Measurements from ENCODE around the gene SFN. TPM values are rescaled to one million over a fixed set of nuclear protein-coding genes. Genes with fewer than 3 reads are reported as not detected.
A peak's percentile ranks its signal among the peaks of the same experiment; 100 is the strongest.
"Not testable (repeated sequence)": the region's sequence is repeated elsewhere in the genome, so short reads cannot be mapped to it uniquely, and the experiment has no call there.

SFN gene
- total and polyA plus RNA-seq, 5 donors from 2014 or later: 1.3 TPM; not detected in 4

GRCh38 chr1:26861889-26862378, 1.0 kb upstream of the SFN start:
- no peak for DNase-seq
- Histone ChIP-seq H3K27ac (ENCODE audit: insufficient read depth, low read length, poor library complexity, severe bottlenecking) (no peak overlapping the region), H3K27me3 (ENCODE audit: control insufficient read depth, insufficient read depth, low read length) (no peaks in the 10 kb centered on the region), H3K4me1 (ENCODE audit: control insufficient read depth, insufficient read depth, low read length, poor library complexity, severe bottlenecking) (peaks cover 21% of the 10 kb centered on the region), H3K36me3 (ENCODE audit: control insufficient read depth, insufficient read depth, low read length) (peaks cover 5% of the 10 kb centered on the region), H3K9me3 (ENCODE audit: control insufficient read depth in 2 of 2, low read length in 2 of 2) (no peaks in the 10 kb centered on the region), H3K4me3 (ENCODE audit: low read depth, low read length) (no peak overlapping the region)
- ATAC-seq (ENCODE audit: low read depth in 2 of 2): no peak
- Mint-ChIP-seq H3K4me3 (peak overlapping the region in 3 of 4 donors; percentile 43 to 90 (median 86)), H3K36me3 (no peaks in the 10 kb centered on the region), H3K4me1 (peaks cover 0 to 33% (median 17%) of the 10 kb centered on the region in 4 donors), H3K27me3 (no peaks in the 10 kb centered on the region), H3K9me3 (no peaks in the 10 kb centered on the region), H3K27ac (peak overlapping the region in 1 of 3 donors; percentile 76)

- no peak for ATAC-seq (ENCODE audit: low read depth in 2 of 2)
Measured at GRCh38 chr1:26863685-26864077, 732 bp downstream of the SFN start.

GRCh38 chr1:26864610-26865480, 1.9 kb downstream of the SFN start:
- Histone ChIP-seq H3K9me3 (ENCODE audit: control insufficient read depth in 2 of 2, low read length in 2 of 2) (no peaks in the 10 kb centered on the region), H3K4me3 (ENCODE audit: low read depth, low read length) (peak overlapping the region; percentile 84), H3K27ac (ENCODE audit: insufficient read depth, low read length, poor library complexity, severe bottlenecking) (peak overlapping the region; percentile 86), H3K4me1 (ENCODE audit: control insufficient read depth, insufficient read depth, low read length, poor library complexity, severe bottlenecking) (peaks cover 21% of the 10 kb centered on the region), H3K36me3 (ENCODE audit: control insufficient read depth, insufficient read depth, low read length) (no peaks in the 10 kb centered on the region), H3K27me3 (ENCODE audit: control insufficient read depth, insufficient read depth, low read length) (no peaks in the 10 kb centered on the region)
- peak; percentile 96 for ATAC-seq (ENCODE audit: low read depth in 2 of 2)
- H3K4me3 Mint-ChIP-seq: peak overlapping the region; percentile 90 to 99 (median 94)
- no peaks in the 10 kb centered on the region for H3K9me3 Mint-ChIP-seq
- peak; percentile 93 to 98 (median 93) for DNase-seq
- no peaks in the 10 kb centered on the region for H3K36me3 Mint-ChIP-seq
- H3K4me1 Mint-ChIP-seq: peaks cover 0 to 33% (median 17%) of the 10 kb centered on the region in 4 donors
- H3K27me3 Mint-ChIP-seq: no peaks in the 10 kb centered on the region
- H3K27ac Mint-ChIP-seq: peak overlapping the region; percentile 43 to 99 (median 90)

More at GRCh38 chr1:26863685-26864077, 732 bp downstream of the SFN start:
- Histone ChIP-seq H3K27me3 (ENCODE audit: control insufficient read depth, insufficient read depth, low read length) (no peaks in the 10 kb centered on the region), H3K4me1 (ENCODE audit: control insufficient read depth, insufficient read depth, low read length, poor library complexity, severe bottlenecking) (peaks cover 21% of the 10 kb centered on the region), H3K4me3 (ENCODE audit: low read depth, low read length) (no peak overlapping the region), H3K27ac (ENCODE audit: insufficient read depth, low read length, poor library complexity, severe bottlenecking) (peak overlapping the region; percentile 86), H3K36me3 (ENCODE audit: control insufficient read depth, insufficient read depth, low read length) (no peaks in the 10 kb centered on the region), H3K9me3 (ENCODE audit: control insufficient read depth in 2 of 2, low read length in 2 of 2) (no peaks in the 10 kb centered on the region)
- no peak for DNase-seq
- Mint-ChIP-seq H3K9me3 (no peaks in the 10 kb centered on the region), H3K4me1 (peaks cover 0 to 33% (median 17%) of the 10 kb centered on the region in 4 donors), H3K4me3 (peak overlapping the region; percentile 90 to 99 (median 94)), H3K27ac (peak overlapping the region in 2 of 3 donors; percentile 90 to 99), H3K27me3 (no peaks in the 10 kb centered on the region), H3K36me3 (no peaks in the 10 kb centered on the region)

GRCh38 chr1:26873097-26873496, 10.1 kb downstream of the SFN start:
- H3K27me3 ChIP-seq (ENCODE audit: control insufficient read depth, insufficient read depth, low read length); H3K9me3 ChIP-seq (ENCODE audit: control insufficient read depth in 2 of 2, low read length in 2 of 2); H3K4me1 ChIP-seq (ENCODE audit: control insufficient read depth, insufficient read depth, low read length, poor library complexity, severe bottlenecking); H3K9me3 Mint-ChIP-seq; ATAC-seq (ENCODE audit: low read depth in 2 of 2); H3K4me3 ChIP-seq (ENCODE audit: low read depth, low read length); H3K4me3 Mint-ChIP-seq; H3K27ac ChIP-seq (ENCODE audit: insufficient read depth, low read length, poor library complexity, severe bottlenecking); H3K27me3 Mint-ChIP-seq; H3K36me3 Mint-ChIP-seq; DNase-seq; H3K27ac Mint-ChIP-seq; H3K4me1 Mint-ChIP-seq; H3K36me3 ChIP-seq (ENCODE audit: control insufficient read depth, insufficient read depth, low read length): not testable (repeated sequence)

- peak overlapping the region in 1 of 4 donors; percentile 16 for H3K4me3 Mint-ChIP-seq
- no peaks in the 10 kb centered on the region for H3K27me3 Mint-ChIP-seq
- Histone ChIP-seq H3K9me3 (ENCODE audit: control insufficient read depth in 2 of 2, low read length in 2 of 2) (no peaks in the 10 kb centered on the region), H3K4me3 (ENCODE audit: low read depth, low read length) (no peak overlapping the region), H3K27me3 (ENCODE audit: control insufficient read depth, insufficient read depth, low read length) (no peaks in the 10 kb centered on the region), H3K4me1 (ENCODE audit: control insufficient read depth, insufficient read depth, low read length, poor library complexity, severe bottlenecking) (no peaks in the 10 kb centered on the region), H3K27ac (ENCODE audit: insufficient read depth, low read length, poor library complexity, severe bottlenecking) (no peak overlapping the region), H3K36me3 (ENCODE audit: control insufficient read depth, insufficient read depth, low read length) (peaks cover 17% of the 10 kb centered on the region)
- no peak for DNase-seq
- H3K36me3 Mint-ChIP-seq: peaks cover 8% of the 10 kb centered on the region
- H3K4me1 Mint-ChIP-seq: peaks cover 0 to 4% (median under 1%) of the 10 kb centered on the region in 4 donors
- H3K9me3 Mint-ChIP-seq: no peaks in the 10 kb centered on the region
- no peak overlapping the region for H3K27ac Mint-ChIP-seq
- no peak for ATAC-seq (ENCODE audit: low read depth in 2 of 2)
Measured at GRCh38 chr1:26874896-26875295, 11.9 kb downstream of the SFN start.

GRCh38 chr1:26877326-26877725, 14.4 kb downstream of the SFN start:
- ATAC-seq (ENCODE audit: low read depth in 2 of 2) (no peak), DNase-seq (no peak)
- H3K4me1 Mint-ChIP-seq: peaks cover 0 to 4% (median under 1%) of the 10 kb centered on the region in 4 donors
- no peaks in the 10 kb centered on the region for H3K27me3 ChIP-seq (ENCODE audit: control insufficient read depth, insufficient read depth, low read length)
- no peaks in the 10 kb centered on the region for H3K9me3 Mint-ChIP-seq
- no peak overlapping the region for H3K4me3 Mint-ChIP-seq
- peaks cover 14% of the 10 kb centered on the region for H3K36me3 Mint-ChIP-seq
- no peak overlapping the region for H3K4me3 ChIP-seq (ENCODE audit: low read depth, low read length)
- H3K4me1 ChIP-seq (ENCODE audit: control insufficient read depth, insufficient read depth, low read length, poor library complexity, severe bottlenecking): no peaks in the 10 kb centered on the region
- H3K27ac Mint-ChIP-seq: no peak overlapping the region
- peaks cover 39% of the 10 kb centered on the region for H3K36me3 ChIP-seq (ENCODE audit: control insufficient read depth, insufficient read depth, low read length)
- no peaks in the 10 kb centered on the region for H3K9me3 ChIP-seq (ENCODE audit: control insufficient read depth in 2 of 2, low read length in 2 of 2)
- no peak overlapping the region for H3K27ac ChIP-seq (ENCODE audit: insufficient read depth, low read length, poor library complexity, severe bottlenecking)
- no peaks in the 10 kb centered on the region for H3K27me3 Mint-ChIP-seq

GRCh38 chr1:26879793-26880192, 16.8 kb downstream of the SFN start:
- ATAC-seq (ENCODE audit: low read depth in 2 of 2) (no peak), DNase-seq (no peak)
- Histone ChIP-seq H3K4me3 (ENCODE audit: low read depth, low read length) (no peak overlapping the region), H3K36me3 (ENCODE audit: control insufficient read depth, insufficient read depth, low read length) (peaks cover 62% of the 10 kb centered on the region), H3K27ac (ENCODE audit: insufficient read depth, low read length, poor library complexity, severe bottlenecking) (no peak overlapping the region), H3K9me3 (ENCODE audit: control insufficient read depth in 2 of 2, low read length in 2 of 2) (no peaks in the 10 kb centered on the region), H3K27me3 (ENCODE audit: control insufficient read depth, insufficient read depth, low read length) (no peaks in the 10 kb centered on the region), H3K4me1 (ENCODE audit: control insufficient read depth, insufficient read depth, low read length, poor library complexity, severe bottlenecking) (no peaks in the 10 kb centered on the region)
- no peaks in the 10 kb centered on the region for H3K27me3 Mint-ChIP-seq
- peaks cover 0 to 13% (median 5%) of the 10 kb centered on the region in 4 donors for H3K4me1 Mint-ChIP-seq
- H3K27ac Mint-ChIP-seq: no peak overlapping the region
- peaks cover 33% of the 10 kb centered on the region for H3K36me3 Mint-ChIP-seq
- no peak overlapping the region for H3K4me3 Mint-ChIP-seq
- H3K9me3 Mint-ChIP-seq: no peaks in the 10 kb centered on the region
